Ammon's horn (tissue), 1 donor: Measurements from ENCODE around the gene MMP24.
A peak's percentile ranks its signal among the peaks of the same experiment; 100 is the strongest.
"Not testable (repeated sequence)": the region's sequence is repeated elsewhere in the genome, so short reads cannot be mapped to it uniquely, and the experiment has no call there.

Experiments
- DNase-seq: peaks from one replicate; pipeline ENCODE4 v3.0.0-alpha.2; 2016; ENCODE audit warnings: low spot score

The MMP24 gene

GRCh38 chr20:35223941-35224340, 2.5 kb upstream of the MMP24 start:
- DNase-seq: no peak

DNA sequence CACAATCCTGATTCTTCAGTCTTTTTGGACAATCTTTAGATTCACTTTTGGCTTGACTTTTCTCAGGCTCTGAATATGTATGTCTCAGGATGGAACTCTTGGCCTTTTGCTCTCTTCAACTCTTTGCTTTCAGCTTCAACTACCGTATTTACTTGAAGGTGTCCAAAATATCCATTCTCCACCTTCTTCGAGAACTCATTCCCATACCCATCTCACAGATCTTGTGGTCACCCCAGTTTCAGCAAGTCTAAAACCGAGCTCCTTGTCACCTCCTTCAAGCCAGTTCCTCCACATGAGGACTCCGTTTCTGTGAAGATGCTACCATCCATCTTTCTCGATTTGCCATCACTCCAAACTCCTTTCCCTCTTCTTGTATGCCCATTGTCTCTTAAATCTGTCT, 2.0 kb upstream of the MMP24 start:
- DNase-seq: no peak

- DNase-seq: no peak
Observed at GRCh38 chr20:35225319-35226125, 968 bp upstream of the MMP24 start.

GRCh38 chr20:35226884-35227681, 593 bp downstream of the MMP24 start:
- DNase-seq: peak; percentile 18

DNA sequence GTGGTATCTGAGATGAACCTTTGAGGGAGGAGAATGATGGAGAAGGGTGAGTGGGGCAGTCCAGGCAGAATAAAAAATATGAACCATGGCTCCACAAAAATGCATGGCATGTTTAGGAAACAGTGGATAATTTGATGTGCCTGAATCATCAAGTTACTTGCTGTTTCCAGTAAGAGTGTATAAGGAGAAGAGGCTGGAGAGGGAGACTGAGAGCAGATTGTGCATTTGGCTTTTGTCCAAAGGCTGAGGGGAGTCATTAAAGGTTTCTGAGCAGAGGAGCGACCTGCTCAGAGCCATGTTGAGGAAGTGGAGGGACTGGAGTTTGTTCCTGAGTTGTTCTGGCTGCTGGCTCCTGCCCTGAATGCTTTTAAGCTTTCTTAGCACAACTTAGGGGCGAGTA, 6.1 kb downstream of the MMP24 start:
- DNase-seq: no peak

GRCh38 chr20:35235881-35236280, 9.4 kb downstream of the MMP24 start:
- DNase-seq: no peak

DNA sequence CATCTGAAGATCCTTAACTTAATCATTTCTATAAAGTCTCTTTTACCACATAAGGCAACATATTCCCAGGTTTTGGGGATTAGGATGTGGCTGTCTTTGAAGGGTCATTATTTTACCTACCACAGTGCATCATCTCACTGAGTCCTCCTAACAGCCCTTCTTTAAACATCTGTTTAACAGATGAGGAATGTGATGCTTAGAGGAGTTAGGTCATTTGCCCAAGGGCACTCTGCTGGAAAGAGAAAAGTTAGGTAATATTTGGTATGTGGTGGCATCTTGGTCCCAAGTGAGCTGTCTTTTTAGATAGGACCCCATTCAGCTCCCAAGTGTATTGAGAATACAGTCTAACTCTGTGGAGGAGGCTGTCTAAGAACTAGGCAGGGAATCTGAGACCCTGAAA, 11.0 kb downstream of the MMP24 start:
- no peak for DNase-seq

GRCh38 chr20:35238170-35238569, 11.7 kb downstream of the MMP24 start:
- no peak for DNase-seq

- DNase-seq: no peak
Observed at GRCh38 chr20:35238735-35239134, 12.2 kb downstream of the MMP24 start.

- DNase-seq: no peak
Observed at GRCh38 chr20:35240083-35240810, 13.8 kb downstream of the MMP24 start.

DNA sequence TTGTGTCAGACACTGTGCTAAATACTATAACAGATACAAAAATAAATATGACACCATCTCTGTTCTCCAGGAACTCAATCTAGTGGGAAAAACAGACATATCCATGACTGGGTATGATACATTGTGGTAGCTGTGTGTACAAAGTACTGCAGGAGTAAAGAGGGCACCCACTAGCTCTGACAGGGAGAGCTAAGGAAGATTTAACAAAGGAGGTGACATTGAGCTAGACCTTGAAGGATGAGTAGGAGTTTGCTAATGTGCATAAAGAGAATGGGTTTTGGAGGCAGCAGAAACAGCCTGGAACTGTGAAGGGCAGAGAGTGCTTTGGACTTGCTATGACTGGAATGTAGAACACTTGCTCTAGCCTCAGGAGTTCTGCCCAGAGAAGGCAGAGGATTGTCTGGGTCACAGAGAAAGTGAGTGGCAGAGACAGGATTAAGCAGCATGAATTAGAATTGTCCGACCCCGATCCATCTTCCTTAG, 14.4 kb downstream of the MMP24 start:
- DNase-seq: no peak

GRCh38 chr20:35243317-35243716, 16.8 kb downstream of the MMP24 start:
- no peak for DNase-seq

- no peak for DNase-seq
Observed at GRCh38 chr20:35243986-35244385, 17.5 kb downstream of the MMP24 start.

GRCh38 chr20:35246723-35247122, 20.2 kb downstream of the MMP24 start:
- no peak for DNase-seq

DNA sequence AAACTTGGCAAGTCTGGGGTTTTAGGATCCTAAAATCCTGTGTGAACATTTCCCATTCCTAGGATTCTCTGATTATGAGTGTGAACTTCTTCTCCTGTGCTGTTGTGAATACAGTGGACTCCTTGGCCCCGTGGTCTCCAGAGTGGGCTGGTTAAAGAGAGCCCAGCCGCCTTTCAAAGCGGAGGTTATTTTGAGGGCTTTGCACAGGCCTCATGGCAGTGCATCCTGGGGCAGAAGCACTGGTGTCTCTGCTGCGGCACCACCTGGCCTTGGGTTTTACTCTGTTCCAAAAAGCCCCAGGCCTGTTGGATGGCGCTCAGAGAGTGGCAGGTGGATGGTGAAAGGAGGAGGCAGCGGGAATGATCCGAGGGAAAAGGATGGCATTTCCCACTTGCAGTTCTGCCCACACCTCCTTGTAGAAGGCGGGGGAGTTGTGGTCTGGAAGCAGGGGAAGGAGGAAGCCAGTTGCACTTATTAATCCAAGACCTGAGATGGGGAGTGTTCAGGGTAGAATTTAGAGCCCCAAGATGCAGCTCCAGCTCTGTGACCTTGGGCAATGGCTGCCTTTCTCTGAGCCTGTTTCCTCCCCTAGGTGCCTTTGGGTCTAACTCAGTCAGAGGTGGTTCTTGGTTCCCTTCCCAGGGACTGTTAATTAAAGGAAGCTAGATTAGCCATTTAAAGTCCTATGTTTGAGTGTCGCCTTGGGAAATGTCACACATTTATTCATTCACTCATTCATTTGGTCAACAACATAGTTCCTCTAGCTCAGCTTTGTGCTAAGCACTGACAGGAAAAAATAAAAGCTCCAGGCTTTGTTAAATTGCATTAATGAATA, 22.4 kb downstream of the MMP24 start:
- DNase-seq: no peak

DNA sequence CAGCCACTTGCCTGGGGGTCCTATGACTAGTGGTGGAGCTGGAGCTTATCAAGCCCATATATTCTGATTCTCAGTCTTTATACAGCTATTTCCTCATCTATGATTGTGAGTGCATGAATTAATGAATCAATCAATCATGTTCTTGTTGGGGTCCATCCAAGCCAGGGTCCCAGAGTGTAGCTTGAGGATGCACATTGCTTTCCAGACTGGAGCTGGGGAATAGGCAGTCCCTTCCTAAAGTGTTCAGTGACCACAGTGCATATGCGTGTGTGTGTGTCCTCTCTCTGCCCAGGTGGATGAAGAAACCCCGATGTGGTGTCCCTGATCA, 25.1 kb downstream of the MMP24 start:
- DNase-seq: no peak

DNA sequence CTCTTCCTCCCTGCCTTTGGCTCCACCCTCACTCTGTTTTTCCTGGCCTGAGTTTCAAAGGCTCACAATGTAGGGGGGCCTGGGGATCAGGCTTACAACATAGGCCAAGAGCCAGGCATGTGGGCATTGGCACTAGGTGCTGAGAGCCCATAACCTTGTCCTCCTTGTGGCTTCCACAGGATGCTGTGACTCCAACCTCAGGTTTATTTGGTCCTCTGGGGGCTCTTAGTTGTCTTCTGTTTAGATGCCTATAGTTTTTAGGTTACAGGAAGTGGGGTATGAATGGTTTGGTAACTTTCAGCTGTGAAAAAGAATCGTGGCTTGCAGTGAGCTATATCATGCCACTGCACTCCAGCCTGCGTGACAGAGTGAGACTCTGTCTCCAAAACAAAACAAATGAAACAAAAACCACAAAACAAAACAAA, 25.6 kb downstream of the MMP24 start:
- DNase-seq: no peak

- DNase-seq: not testable (repeated sequence)
Observed at GRCh38 chr20:35252598-35252997, 26.1 kb downstream of the MMP24 start.

- DNase-seq: no peak
Observed at GRCh38 chr20:35253010-35253409, 26.5 kb downstream of the MMP24 start.

GRCh38 chr20:35254448-35254999, 28.0 kb downstream of the MMP24 start:
- DNase-seq: no peak

GRCh38 chr20:35257175-35257909, 30.9 kb downstream of the MMP24 start:
- DNase-seq: no peak
